H1 (cell line): Measurements from ENCODE around the gene LRRC14B. TPM values are rescaled to one million over a fixed set of nuclear protein-coding genes. Genes with fewer than 3 reads are reported as not detected.

Experiments used
- GTF2F1 ChIP-seq: IDR thresholded peaks from 2 replicates; pipeline ENCODE4 v1.6.1; 2012; ENCODE audit warnings: low read depth, low read length, improper control_type of control experiment, borderline replicate concordance
- PHF8 ChIP-seq: fragments of 200-600 bp; sonication (generic); conservative IDR thresholded peaks from 2 replicates; pipeline ENCODE4 v1.7.1; 2012; ENCODE audit warnings: low read depth, mild to moderate bottlenecking, inconsistent platforms, low read length, moderate library complexity
- TBP ChIP-seq: IDR thresholded peaks from 2 replicates; pipeline ENCODE4 v1.6.1; 2011; ENCODE audit warnings: low read depth, low read length, improper control_type of control experiment
- polyA plus RNA-seq, 7 experiments: library from polyadenylated mRNA; depleted of rRNA in 3 of 7; stranded (reverse) in 5 of 7; unstranded in 2 of 7; fragments of >200 nt in 5 of 7; fragments of 200-250 nt in 2 of 7; gene quantifications; 1 replicate in 5 of 7; 2 replicates in 1 of 7; 4 replicates in 1 of 7; pipeline versions ENCODE4 v1.2.1 to v1.2.3, GENCODE V29; 2011 to 2013; ENCODE audit warnings: missing spikeins in 2 of 7, mixed read lengths in 2 of 7
- total RNA-seq: library from RNA; stranded (reverse); fragmentation: NEBNext Ultra II Directional; extraction: Animal tissue kit (Norgen Biotek cat#: 25700); gene quantifications from 2 replicates; pipeline ENCODE4 v1.2.1, GENCODE V29; 2021
- TF ChIP-seq, protein P1 (sequence below): IDR thresholded peaks from 2 replicates; pipeline ENCODE4 v1.6.1; 2011; ENCODE audit warnings: low read depth, mild to moderate bottlenecking, low read length; ENCODE audit not compliant: insufficient read depth
- TF ChIP-seq, protein P2 (sequence below): IDR thresholded peaks from 2 replicates; pipeline ENCODE4 v1.6.1; 2011; ENCODE audit warnings: low read length, improper control_type of control experiment

The LRRC14B gene
- total and polyA plus RNA-seq, 2 of the 8 experiments (the other 6 are each of a cell fraction or from before 2014, with no cell fraction given), result not detected

- TF ChIP-seq, protein P1, sequence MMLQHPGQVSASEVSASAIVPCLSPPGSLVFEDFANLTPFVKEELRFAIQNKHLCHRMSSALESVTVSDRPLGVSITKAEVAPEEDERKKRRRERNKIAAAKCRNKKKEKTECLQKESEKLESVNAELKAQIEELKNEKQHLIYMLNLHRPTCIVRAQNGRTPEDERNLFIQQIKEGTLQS, result no peak
- TF ChIP-seq, protein P2, sequence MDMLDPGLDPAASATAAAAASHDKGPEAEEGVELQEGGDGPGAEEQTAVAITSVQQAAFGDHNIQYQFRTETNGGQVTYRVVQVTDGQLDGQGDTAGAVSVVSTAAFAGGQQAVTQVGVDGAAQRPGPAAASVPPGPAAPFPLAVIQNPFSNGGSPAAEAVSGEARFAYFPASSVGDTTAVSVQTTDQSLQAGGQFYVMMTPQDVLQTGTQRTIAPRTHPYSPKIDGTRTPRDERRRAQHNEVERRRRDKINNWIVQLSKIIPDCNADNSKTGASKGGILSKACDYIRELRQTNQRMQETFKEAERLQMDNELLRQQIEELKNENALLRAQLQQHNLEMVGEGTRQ, result no peak
- TF ChIP-seq TBP, result no peak
- no peak for TF ChIP-seq GTF2F1
- no peak for TF ChIP-seq PHF8
These were observed 7.4 kb downstream of the LRRC14B start (continued) for GRCh38 chr5:198516-199196.
